A673 (cell line): Measurements from ENCODE around the gene CTNNBL1.
"Not testable (repeated sequence)": the region's sequence is repeated elsewhere in the genome, so short reads cannot be mapped to it uniquely, and the experiment has no call there.

Experiments used
- CTCF ChIP-seq: fragments of 300-800, 200-600 bp; sonication (generic); conservative IDR thresholded peaks from 2 replicates; pipeline ENCODE4 v1.5.1; 2017; ENCODE audit warnings: low read depth, mild to moderate bottlenecking, antibody characterized with exemption, low read length, moderate library complexity, mixed read lengths
- EZH2 ChIP-seq: fragments of 200-600 bp; sonication (generic); IDR thresholded peaks from 2 replicates; pipeline ENCODE4 v1.6.1; 2017; ENCODE audit warnings: borderline replicate concordance, low read depth, mild to moderate bottlenecking, mixed read lengths, antibody characterized with exemption, low read length; ENCODE audit not compliant: poor library complexity, severe bottlenecking

- not testable (repeated sequence) for TF ChIP-seq CTCF, EZH2
These were observed 10.7 kb upstream of the CTNNBL1 start for GRCh38 chr20:37683146-37683545.
